PFSK-1 (cell line): ENCODE results near the gene MYEOV. TPM values are rescaled to one million over a fixed set of nuclear protein-coding genes. Genes with fewer than 3 reads are reported as not detected.
A peak's percentile ranks its signal among the peaks of the same experiment; 100 is the strongest.

Experiments
- FOXP2 ChIP-seq: optimal IDR thresholded peaks from 2 replicates; pipeline ENCODE3; 2011; ENCODE audit warnings: borderline replicate concordance, control low read depth, inconsistent platforms; ENCODE audit not compliant: insufficient read depth; ENCODE audit errors: extremely low read length, extremely low read depth
- POLR2AphosphoS5 ChIP-seq: IDR thresholded peaks from 2 replicates; pipeline ENCODE4 v1.6.1; 2012; ENCODE audit warnings: low read depth, mild to moderate bottlenecking, control low read depth, low read length, moderate library complexity
- SIN3A ChIP-seq: IDR thresholded peaks from 2 replicates; pipeline ENCODE4 v1.6.1; 2012; ENCODE audit warnings: mild to moderate bottlenecking, low read length, moderate library complexity, borderline replicate concordance; ENCODE audit not compliant: insufficient read depth
- TAF1 ChIP-seq: IDR thresholded peaks from 2 replicates; pipeline ENCODE4 v1.6.1; 2012; ENCODE audit warnings: low read length, control low read depth, borderline replicate concordance; ENCODE audit not compliant: insufficient read depth
- polyA plus RNA-seq: library from polyadenylated mRNA; unstranded; fragments of >200 nt; gene quantifications from one replicate; pipeline ENCODE4 v1.2.1, GENCODE V29; 2012; ENCODE audit warnings: low read depth, missing spikeins; ENCODE audit not compliant: insufficient read length
- TF ChIP-seq, protein P1 (sequence below), 2 experiments: IDR thresholded peaks; 2 replicates each; pipeline versions ENCODE4 v1.6.1 to v1.8.0; 2011 to 2012; ENCODE audit warnings: low read depth in 2 of 2, low read length in 2 of 2, control low read depth in 1 of 2, inconsistent platforms in 1 of 2, mild to moderate bottlenecking in 1 of 2, moderate library complexity in 1 of 2; ENCODE audit not compliant: insufficient read depth in 1 of 2

MYEOV gene
- polyA plus RNA-seq: 40.2 TPM

DNA sequence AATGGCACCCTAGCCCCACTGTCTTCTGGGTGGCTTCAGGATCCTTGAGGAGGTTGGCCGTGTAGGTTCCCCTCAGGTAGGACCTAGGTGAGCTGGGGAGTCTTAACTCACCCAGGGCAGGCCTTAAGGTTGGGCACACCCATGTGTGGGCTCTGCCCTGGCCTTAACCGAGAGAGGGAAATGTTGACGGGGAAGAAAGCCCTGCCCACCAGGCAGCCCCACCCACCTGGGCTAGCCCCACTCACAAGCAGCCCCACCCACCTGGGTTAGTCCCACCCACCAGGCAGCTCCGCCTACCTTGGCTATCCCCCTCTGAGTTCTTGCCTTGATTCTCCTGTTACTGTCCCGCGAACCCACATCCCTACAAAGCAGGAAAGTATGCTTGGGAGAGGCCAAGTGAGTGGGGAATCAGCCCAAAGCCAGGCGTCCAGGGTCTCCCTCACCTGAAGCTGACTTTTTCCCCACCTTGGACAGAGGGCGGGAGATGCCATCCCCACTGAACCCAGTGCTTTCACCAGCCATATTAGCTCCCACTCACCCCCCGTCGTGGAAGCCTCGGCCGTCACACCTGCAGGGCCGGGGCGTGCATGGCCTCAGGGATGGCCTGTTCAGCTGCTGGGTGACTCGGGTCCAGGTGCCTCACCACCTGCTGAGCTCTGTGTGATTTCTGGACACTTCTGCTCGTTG, at the start of gene MYEOV:
Gene MYEOV, plus strand, starts transcription at position 337 of the 687 bp plus-strand sequence. CDS start 1,200 bp downstream, outside the sequence.
- TF ChIP-seq SIN3A (no peak), TAF1 (0 out of 2 replicates have a peak, but pooled peaks have one; percentile 75), FOXP2 (no peak), POLR2AphosphoS5 (peak; percentile 63; the same call in 1 of the 2 replicates)
- TF ChIP-seq, protein P1, sequence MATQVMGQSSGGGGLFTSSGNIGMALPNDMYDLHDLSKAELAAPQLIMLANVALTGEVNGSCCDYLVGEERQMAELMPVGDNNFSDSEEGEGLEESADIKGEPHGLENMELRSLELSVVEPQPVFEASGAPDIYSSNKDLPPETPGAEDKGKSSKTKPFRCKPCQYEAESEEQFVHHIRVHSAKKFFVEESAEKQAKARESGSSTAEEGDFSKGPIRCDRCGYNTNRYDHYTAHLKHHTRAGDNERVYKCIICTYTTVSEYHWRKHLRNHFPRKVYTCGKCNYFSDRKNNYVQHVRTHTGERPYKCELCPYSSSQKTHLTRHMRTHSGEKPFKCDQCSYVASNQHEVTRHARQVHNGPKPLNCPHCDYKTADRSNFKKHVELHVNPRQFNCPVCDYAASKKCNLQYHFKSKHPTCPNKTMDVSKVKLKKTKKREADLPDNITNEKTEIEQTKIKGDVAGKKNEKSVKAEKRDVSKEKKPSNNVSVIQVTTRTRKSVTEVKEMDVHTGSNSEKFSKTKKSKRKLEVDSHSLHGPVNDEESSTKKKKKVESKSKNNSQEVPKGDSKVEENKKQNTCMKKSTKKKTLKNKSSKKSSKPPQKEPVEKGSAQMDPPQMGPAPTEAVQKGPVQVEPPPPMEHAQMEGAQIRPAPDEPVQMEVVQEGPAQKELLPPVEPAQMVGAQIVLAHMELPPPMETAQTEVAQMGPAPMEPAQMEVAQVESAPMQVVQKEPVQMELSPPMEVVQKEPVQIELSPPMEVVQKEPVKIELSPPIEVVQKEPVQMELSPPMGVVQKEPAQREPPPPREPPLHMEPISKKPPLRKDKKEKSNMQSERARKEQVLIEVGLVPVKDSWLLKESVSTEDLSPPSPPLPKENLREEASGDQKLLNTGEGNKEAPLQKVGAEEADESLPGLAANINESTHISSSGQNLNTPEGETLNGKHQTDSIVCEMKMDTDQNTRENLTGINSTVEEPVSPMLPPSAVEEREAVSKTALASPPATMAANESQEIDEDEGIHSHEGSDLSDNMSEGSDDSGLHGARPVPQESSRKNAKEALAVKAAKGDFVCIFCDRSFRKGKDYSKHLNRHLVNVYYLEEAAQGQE (IDR thresholded peaks at IDR 0.05; ENCODE audit: insufficient read depth in 1 of 2, low read depth in 2 of 2, low read length in 2 of 2): peak in 1 of 2 experiments; percentile 45; a peak in 2 of 4 replicates

DNA sequence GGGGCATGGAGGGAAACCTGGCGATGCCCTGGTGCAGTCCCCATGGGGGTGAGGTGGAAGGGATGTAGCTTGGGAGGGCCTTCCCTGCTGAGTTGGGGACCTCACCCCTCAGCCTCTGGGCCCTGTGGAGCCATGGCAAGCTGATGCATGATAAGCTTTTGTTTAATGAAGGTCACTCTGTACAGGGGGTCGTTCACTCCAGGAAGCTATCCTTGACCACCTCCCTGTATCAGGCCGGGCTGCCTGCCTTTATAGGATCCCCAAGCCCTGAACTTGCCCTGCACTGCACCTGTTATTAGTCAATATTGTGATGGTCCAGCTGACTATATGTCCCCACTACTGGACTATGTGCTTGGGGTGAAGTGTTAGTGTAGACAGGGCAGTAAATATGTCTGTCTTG, 49.7 kb upstream of the MYEOV start:
- TF ChIP-seq POLR2AphosphoS5: no peak
- TF ChIP-seq TAF1: no peak
- TF ChIP-seq FOXP2: no peak
- no peak for TF ChIP-seq SIN3A
- TF ChIP-seq, protein P1 (IDR thresholded peaks at IDR 0.05; ENCODE audit: insufficient read depth in 1 of 2, low read depth in 2 of 2, low read length in 2 of 2): no peak

DNA sequence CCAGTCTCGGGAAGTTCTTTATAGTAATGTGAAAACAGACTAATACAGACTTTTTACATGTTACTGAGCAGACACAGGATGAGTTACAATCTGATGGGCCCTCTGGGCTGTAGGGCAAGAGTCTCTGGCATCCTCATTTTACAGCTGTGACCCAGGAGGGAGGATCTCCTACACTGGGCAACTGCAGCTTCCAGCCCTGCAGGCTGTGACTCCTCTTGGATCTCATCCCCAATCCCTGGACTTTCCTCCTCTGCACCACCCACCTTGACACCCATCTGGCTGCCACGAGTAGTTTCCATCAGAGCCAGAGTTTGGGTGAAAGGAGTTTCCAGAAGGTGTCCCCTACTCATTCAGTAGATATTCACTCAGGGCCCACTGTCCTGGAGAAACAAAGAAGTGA, 48.9 kb upstream of the MYEOV start:
- TF ChIP-seq SIN3A: no peak
- TF ChIP-seq, protein P1 (IDR thresholded peaks at IDR 0.05; ENCODE audit: insufficient read depth in 1 of 2, low read depth in 2 of 2, low read length in 2 of 2): no peak
- TF ChIP-seq FOXP2: no peak
- TF ChIP-seq POLR2AphosphoS5: no peak
- no peak for TF ChIP-seq TAF1

DNA sequence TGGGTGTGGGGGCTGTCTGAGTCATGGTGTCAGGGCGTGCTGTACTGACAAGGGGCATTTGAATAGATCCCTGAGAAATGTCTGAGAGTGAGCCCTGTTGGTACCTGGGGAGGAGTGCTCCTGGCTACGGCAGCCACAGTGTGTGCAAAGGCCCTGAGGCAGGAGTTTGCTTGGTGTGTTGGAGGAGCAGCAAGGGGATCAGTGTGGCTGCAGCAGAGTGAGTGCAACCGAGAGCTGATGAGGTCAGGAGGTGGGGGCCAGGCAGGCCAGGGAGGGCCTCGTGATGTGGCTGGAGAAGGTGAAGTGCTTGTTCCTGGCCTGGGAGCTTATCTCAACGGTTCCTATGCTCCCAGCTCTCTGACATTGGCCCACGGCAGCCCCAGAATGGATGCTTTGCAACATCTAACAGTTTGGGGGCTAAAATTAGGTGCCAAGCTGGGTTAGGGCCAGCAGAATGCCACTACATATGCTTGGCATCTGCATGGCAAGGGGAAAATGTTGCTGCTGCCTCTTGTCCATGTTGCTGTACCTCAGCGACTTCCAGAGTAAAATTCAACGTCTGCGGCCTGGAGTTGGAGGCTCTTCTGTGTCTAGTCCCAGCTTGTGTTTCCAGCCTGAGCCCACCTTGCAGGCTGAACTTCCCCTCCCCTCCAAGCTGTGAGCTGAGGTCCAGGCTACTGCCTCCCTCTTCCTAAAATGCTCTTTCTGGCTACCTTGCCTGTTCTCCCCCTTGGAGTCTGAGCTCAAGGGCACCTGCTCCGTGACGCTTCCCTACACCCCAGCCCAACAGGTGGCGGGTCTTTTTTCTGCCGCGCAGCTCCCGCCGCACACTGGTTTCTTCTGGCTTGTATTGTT, 48.2 kb upstream of the MYEOV start:
- TF ChIP-seq POLR2AphosphoS5 (no peak), TAF1 (no peak), SIN3A (no peak)
- TF ChIP-seq, protein P1 (IDR thresholded peaks at IDR 0.05; ENCODE audit: insufficient read depth in 1 of 2, low read depth in 2 of 2, low read length in 2 of 2): no peak
